ENCODE data around the gene FAM9C. TPM values are rescaled to one million over a fixed set of nuclear protein-coding genes. Genes with fewer than 3 reads are reported as not detected.

Gene FAM9C
- total RNA-seq, 1 donor from 2014 or later: not detected

- Histone ChIP-seq H3K27ac (peak overlapping the region; percentile 75), H3K36me3 (no peaks in the 10 kb centered on the region), H3K4me1 (peaks cover 20% of the 10 kb centered on the region), H3K9me3 (no peaks in the 10 kb centered on the region), H3K4me3 (peak overlapping the region; percentile 14), H3K27me3 (no peaks in the 10 kb centered on the region)
- intact Hi-C loops (cut with DNase I): no loop called here
- TF ChIP-seq, protein P1, sequence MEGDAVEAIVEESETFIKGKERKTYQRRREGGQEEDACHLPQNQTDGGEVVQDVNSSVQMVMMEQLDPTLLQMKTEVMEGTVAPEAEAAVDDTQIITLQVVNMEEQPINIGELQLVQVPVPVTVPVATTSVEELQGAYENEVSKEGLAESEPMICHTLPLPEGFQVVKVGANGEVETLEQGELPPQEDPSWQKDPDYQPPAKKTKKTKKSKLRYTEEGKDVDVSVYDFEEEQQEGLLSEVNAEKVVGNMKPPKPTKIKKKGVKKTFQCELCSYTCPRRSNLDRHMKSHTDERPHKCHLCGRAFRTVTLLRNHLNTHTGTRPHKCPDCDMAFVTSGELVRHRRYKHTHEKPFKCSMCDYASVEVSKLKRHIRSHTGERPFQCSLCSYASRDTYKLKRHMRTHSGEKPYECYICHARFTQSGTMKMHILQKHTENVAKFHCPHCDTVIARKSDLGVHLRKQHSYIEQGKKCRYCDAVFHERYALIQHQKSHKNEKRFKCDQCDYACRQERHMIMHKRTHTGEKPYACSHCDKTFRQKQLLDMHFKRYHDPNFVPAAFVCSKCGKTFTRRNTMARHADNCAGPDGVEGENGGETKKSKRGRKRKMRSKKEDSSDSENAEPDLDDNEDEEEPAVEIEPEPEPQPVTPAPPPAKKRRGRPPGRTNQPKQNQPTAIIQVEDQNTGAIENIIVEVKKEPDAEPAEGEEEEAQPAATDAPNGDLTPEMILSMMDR (IDR thresholded peaks at IDR 0.05): no peak
- peak; percentile 81 for ATAC-seq
- peak; percentile 56 for DNase-seq
Measured at GRCh38 chrX:13078739-13079444, 34.5 kb upstream of the FAM9C start.

- DNase-seq (no peak), ATAC-seq (peak; percentile 72)
- H3K4me1 ChIP-seq: peaks cover 14% of the 10 kb centered on the region
- H3K4me3 ChIP-seq: no peak overlapping the region
- TF ChIP-seq, protein P1 (IDR thresholded peaks at IDR 0.05): no peak
- intact Hi-C loops (cut with DNase I): no loop called here
- no peak overlapping the region for H3K27ac ChIP-seq
- H3K27me3 ChIP-seq: no peaks in the 10 kb centered on the region
- no peaks in the 10 kb centered on the region for H3K36me3 ChIP-seq
- H3K9me3 ChIP-seq: no peaks in the 10 kb centered on the region
Measured at GRCh38 chrX:13077168-13077567, 32.7 kb upstream of the FAM9C start.

DNA sequence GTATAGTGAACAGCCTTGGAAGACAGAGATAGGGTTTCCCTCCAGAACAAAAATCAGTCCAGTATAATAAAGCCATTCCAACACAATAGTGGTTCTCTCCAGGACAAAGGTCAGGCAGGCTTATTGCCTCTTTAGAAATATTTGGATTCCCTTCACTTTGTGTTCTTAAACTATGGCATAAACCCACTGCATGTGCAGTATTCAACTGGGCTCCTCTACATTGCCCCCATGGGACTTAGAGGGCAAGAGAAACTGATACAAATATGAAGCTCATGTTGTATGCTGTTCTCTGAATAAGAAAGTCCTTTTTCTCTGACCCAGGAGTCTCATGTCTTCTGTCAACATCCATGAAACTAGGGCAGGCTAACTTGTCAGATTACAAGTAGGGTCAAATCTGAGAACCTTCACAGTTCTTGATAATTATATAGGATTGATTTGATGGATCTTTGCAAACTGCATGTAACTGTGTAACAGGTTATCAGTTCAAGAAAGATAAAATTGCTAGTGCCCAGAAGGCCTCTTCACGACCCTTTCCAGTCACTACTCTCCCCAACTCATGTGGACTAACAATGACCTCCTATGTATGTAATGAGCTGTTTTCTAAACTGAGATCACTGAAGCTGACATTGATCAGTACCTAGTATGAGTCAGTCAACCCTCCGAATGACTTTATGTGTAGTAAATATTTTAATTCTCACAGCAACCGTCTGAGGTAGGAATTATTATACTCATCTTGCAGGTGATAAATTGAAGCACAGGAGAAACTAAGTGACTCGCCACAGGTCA lies 31.9 kb upstream of the FAM9C start:
- Histone ChIP-seq H3K4me1 (peaks cover 9% of the 10 kb centered on the region), H3K27me3 (no peaks in the 10 kb centered on the region), H3K36me3 (no peaks in the 10 kb centered on the region), H3K4me3 (no peak overlapping the region), H3K9me3 (no peaks in the 10 kb centered on the region), H3K27ac (no peak overlapping the region)
- ATAC-seq (no peak), DNase-seq (no peak)
- TF ChIP-seq, protein P1 (IDR thresholded peaks at IDR 0.05): no peak
- intact Hi-C loops (cut with DNase I): no loop called here

DNA sequence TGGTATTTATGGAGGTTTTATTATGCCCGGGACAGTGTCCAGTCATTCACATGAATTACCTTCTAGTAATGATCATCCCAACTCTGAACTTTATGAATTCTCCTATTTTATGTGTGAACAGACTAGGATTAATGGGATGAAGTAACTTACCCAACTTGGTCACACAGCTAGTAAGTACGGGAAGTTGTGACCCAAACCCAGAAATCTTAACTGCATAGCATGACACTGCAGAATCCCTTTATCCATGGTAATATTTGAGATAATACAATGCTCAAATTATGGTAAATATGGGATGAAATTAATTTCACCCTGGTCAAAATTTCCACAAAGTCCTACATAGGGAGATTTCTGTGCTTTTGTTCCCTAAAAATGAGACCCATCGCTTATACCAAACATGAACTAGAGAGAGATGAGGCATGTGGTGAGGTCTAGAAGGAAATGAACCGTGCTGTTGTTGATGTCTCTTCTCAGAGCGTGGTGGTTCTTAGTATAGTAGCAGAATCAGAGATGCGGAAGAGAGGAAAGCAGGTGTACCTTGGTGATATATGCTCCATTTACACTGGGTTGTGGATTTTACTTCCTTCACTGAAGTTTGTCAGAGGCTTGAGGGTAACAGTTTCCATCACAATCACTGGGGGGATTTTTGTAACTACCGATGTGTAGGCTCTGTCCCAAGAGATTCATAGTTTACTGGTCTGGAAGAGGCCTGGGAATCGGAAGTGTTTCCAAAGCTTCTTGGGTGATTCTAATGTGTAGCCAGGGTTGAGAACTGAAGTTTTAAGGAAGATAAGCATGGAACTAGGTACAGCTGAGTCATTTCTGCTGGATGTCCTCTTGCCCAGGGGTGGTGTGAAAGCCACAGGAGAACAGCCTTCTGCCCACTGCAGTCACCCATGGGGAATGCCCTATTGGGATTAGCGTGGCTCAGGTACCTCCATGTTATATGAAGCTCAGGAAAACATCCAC lies 30.2 kb upstream of the FAM9C start:
- ATAC-seq: no peak
- Histone ChIP-seq H3K4me1 (no peaks in the 10 kb centered on the region), H3K36me3 (no peaks in the 10 kb centered on the region), H3K27me3 (no peaks in the 10 kb centered on the region), H3K9me3 (no peaks in the 10 kb centered on the region), H3K4me3 (no peak overlapping the region), H3K27ac (no peak overlapping the region)
- intact Hi-C loops (cut with DNase I): no loop called here
- TF ChIP-seq, protein P1 (IDR thresholded peaks at IDR 0.05): no peak
- no peak for DNase-seq

GRCh38 chrX:13069771-13070416 lies 25.5 kb upstream of the FAM9C start:
- Histone ChIP-seq H3K27me3 (no peaks in the 10 kb centered on the region), H3K27ac (no peak overlapping the region), H3K36me3 (no peaks in the 10 kb centered on the region), H3K4me1 (no peaks in the 10 kb centered on the region), H3K9me3 (no peaks in the 10 kb centered on the region), H3K4me3 (no peak overlapping the region)
- DNase-seq (no peak), ATAC-seq (no peak)
- TF ChIP-seq, protein P1 (IDR thresholded peaks at IDR 0.05): no peak
- intact Hi-C loops (cut with DNase I): no loop called here

Data from upper lobe of right lung (tissue), 1 donor.